GM21528 (cell line): Measurements from ENCODE around the gene IGF2BP3.
A peak's percentile ranks its signal among the peaks of the same experiment; 100 is the strongest.

ENCODE experiments used
- ATAC-seq: cut with Tn5 transposase; IDR thresholded peaks from one replicate; pipeline ENCODE4 v1.9.1; 2021; ENCODE audit warnings: mild to moderate bottlenecking, moderate library complexity; ENCODE audit not compliant: unreplicated experiment, low FRiP score

The IGF2BP3 gene

GRCh38 chr7:23277359-23277989 is 192.8 kb downstream of the IGF2BP3 start:
- no peak for ATAC-seq

- ATAC-seq, result no peak
These were observed 193.3 kb downstream of the IGF2BP3 start for GRCh38 chr7:23276947-23277346.

DNA sequence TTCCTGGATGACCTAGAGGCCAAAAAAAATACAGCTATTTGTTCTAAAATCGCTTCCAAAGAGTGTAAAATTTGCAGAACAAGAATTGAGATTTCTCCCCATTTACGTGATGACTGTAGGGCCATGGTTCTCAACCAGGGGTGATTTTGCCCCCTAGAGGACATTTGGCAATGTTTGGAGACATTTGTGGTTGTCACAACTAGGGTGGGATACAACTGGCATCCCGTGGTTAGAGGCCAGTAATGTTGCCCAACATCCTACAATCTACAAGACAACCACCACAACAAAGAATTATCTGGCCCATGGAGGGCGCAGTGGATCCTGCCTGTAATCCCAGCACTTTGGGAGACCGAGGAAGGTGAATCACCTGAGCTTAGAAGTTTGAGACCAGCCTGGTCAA is 193.9 kb downstream of the IGF2BP3 start:
- ATAC-seq, result no peak

DNA sequence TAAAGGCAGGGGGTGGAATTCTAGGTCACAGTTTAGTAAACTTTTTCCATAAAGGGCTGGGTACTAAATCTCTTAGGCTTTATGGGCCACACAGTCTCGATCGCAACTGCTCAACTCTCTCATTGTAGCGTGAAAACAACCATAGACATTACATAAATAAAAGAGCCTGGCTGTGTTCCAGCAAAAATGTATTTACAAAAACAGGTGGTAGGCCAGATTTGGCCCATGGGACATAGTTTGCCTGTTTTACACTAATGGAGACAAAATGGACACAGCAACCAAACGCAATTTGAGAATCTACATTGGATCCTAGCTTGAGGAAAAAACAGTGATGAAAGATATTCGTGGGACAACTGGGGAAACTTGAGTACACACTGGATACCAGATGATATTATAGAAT is 194.4 kb downstream of the IGF2BP3 start:
- no peak for ATAC-seq

DNA sequence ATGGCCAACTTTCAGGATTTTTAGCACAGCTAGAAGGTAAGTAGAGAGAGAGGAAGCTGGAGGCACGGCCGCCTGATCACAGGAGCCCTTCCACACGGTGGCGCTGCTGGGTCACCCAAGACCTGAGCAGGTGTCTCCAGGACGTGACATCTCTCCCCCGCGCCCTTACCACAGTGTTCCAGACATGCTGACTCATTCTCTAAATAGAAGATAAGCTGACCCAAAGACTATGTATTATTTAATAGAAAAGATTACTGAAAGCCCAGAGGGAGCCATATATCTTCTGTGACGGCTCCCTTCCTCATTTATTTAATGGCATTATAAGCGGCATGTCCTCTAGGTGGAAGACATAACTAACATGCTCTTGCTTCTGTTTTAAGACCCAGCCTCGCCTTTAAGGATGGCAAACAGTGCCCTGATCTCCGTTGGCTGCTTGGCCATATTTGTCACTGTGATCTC is 197.1 kb downstream of the IGF2BP3 start:
- peak; percentile 96 for ATAC-seq

DNA sequence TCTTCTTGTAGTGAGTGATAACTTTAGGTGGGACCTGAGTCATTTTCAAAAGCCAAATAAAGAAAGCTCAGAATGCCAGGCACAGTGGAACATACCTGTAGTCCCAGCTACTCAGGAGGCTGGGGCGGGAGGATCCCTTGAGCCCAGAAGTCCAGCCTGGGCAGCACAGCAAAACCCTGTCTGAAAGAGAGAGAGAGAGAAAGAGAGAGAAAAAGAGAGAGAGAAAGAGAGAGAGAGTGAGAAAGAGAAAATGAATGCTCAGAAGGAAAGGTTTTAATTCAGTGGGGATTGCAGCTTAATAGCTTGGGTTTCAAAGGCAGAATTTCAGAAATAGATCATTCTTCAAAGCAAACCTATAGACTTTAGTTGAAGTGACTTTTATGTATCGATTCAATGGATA is 198.0 kb downstream of the IGF2BP3 start:
- no peak for ATAC-seq

DNA sequence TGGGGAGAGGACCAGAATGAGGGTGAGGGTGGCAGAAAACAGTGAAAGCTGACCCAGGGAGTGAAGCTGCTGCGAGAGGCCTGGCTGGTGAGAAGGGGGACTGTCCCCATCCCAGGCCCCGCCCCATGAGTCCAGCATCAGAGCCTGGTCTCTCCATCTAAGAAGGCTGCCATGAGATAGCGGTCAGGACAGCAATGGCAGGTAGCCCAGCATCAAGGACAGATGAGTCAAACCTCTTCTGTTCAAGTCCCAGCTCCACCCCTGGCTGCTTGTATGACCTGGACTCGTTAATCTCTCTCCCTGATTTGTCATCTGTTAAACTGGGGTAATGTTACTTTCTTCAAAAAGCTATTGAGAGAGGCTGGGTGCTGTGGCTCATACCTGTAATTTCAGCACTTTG is 201.5 kb downstream of the IGF2BP3 start:
- no peak for ATAC-seq

- ATAC-seq, result no peak
These were observed 202.1 kb downstream of the IGF2BP3 start for GRCh38 chr7:23268167-23268566.

DNA sequence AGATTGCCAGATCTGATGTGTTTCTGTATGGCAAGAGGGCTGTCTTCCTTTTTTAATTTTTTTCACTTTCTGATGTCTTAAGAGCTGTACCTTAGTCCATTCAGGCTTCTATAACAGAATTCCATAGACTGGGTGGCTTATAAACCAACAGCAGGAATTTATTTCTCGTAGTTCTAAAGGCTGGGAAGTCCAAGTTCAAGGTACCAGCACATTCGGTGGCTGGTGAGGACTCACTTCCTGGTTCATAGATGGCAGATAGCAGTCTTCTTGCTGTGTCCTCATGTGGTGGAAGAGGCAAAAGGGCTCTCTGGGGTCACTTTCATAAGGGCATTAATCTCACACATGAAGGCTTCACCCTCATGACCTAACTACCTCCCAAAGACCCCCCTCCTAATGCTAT is 202.9 kb downstream of the IGF2BP3 start:
- no peak for ATAC-seq

DNA sequence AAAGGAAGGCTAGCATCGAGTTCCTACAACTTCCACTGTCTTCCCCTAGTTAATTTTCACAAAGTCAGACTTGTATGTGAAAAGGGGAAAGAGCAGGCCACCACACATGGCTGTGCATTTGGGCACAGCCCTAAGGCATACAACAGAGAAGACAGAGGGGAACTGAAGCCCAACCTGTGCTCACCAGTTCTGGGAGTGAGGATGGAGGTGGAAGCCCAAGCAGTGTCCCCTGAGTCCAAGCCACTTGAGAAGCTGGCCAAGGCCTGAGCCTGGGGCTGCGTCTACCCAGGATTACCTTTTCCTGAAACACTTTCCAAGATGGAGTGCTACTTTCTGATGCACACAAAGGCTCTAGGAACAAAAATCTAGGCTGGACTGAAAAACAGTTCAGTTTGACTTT is 203.4 kb downstream of the IGF2BP3 start:
- ATAC-seq, result no peak

GRCh38 chr7:23264916-23265458 is 205.3 kb downstream of the IGF2BP3 start:
- no peak for ATAC-seq

GRCh38 chr7:23261843-23262452 is 208.3 kb downstream of the IGF2BP3 start:
- peak; percentile 73 for ATAC-seq

DNA sequence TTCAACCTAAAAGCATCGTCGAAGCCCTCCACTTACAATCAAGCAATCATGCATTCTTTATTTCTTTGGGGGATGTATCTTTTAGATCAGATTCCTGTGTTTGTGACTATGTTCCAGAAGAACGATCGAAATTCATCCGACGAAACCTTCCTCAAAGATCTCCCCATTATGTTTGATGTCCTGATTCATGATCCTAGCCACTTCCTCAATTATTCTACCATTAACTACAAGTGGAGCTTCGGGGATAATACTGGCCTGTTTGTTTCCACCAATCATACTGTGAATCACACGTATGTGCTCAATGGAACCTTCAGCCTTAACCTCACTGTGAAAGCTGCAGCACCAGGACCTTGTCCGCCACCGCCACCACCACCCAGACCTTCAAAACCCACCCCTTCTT is 209.9 kb downstream of the IGF2BP3 start:
- no peak for ATAC-seq
